ENCODE data around the gene NOP16. TPM values are rescaled to one million over a fixed set of nuclear protein-coding genes. Genes with fewer than 3 reads are reported as not detected.

The NOP16 gene
- total and polyA plus RNA-seq, 8 donors: 4.7 to 23.2 (median 10.2) TPM

- TF ChIP-seq CTCF (IDR thresholded peaks at IDR 0.05): no peak
- WGBS, 2 donors: 3 to 6% methylated on average over 64 to 108 of the region's 108 CpGs
- H3K27me3 ChIP-seq: no peaks in the 10 kb centered on the region
- H3K27ac ChIP-seq: no peak within 1 kb of the TSS
- H3K4me1 ChIP-seq: peaks cover 0 to 4% (median 0%) of the 10 kb centered on the region in 3 donors
- H3K36me3 ChIP-seq: no peaks in the 10 kb centered on the region
- no peak for FAIRE-seq
- H3K9me3 ChIP-seq: no peaks in the 10 kb centered on the region
- intact Hi-C loops (cut with DNase I): no loop called here
- ATAC-seq: peak in 3 of 4 donors; percentile 2 to 39 (median 7)
- peak in 5 of 6 donors; percentile 30 to 81 (median 46) for DNase-seq
- H3K4me3 ChIP-seq: peak within 1 kb of the TSS; percentile 52 to 83 (median 69)
Measured at GRCh38 chr5:176365351-176366231, 22.8 kb downstream of the NOP16 start, which contains the start of gene ARL10. Gene ARL10, plus strand, starts transcription at chr5:176365487. Its CDS starts 77 bp downstream, at chr5:176365564.

GRCh38 chr5:176364765-176365350 lies 23.5 kb downstream of the NOP16 start:
- no peak for ATAC-seq
- no peak for DNase-seq
- no peak overlapping the region for H3K27ac ChIP-seq
- no peaks in the 10 kb centered on the region for H3K9me3 ChIP-seq
- H3K4me1 ChIP-seq: peaks cover 0 to 7% (median 0%) of the 10 kb centered on the region in 3 donors
- H3K4me3 ChIP-seq: peak overlapping the region; percentile 52 to 83 (median 69)
- 27 to 31% methylated on average over 28 of the region's 28 CpGs for WGBS, 2 donors
- intact Hi-C loops (cut with DNase I): no loop called here
- TF ChIP-seq CTCF (IDR thresholded peaks at IDR 0.05): no peak
- FAIRE-seq: no peak
- no peaks in the 10 kb centered on the region for H3K27me3 ChIP-seq
- no peaks in the 10 kb centered on the region for H3K36me3 ChIP-seq

GRCh38 chr5:176362233-176362490 lies 26.2 kb downstream of the NOP16 start:
- Histone ChIP-seq H3K4me1 (peaks cover 0 to 7% (median 4%) of the 10 kb centered on the region in 3 donors), H3K27me3 (no peaks in the 10 kb centered on the region), H3K27ac (peak overlapping the region in 2 of 4 donors; percentile 33 to 81), H3K4me3 (peak overlapping the region in 3 of 4 donors; percentile 67 to 97 (median 79)), H3K36me3 (no peaks in the 10 kb centered on the region), H3K9me3 (no peaks in the 10 kb centered on the region)
- intact Hi-C loops (cut with DNase I): no loop called here
- no peak for DNase-seq
- no peak for ATAC-seq
- WGBS, 2 donors: 73 to 75% methylated on average over 8 of the region's 8 CpGs
- FAIRE-seq: no peak
- no peak for TF ChIP-seq CTCF (IDR thresholded peaks at IDR 0.05)

GRCh38 chr5:176361437-176362232 lies 26.8 kb downstream of the NOP16 start, which contains the start of gene KIAA1191:
Gene KIAA1191, minus strand, starts transcription at chr5:176361764. Its CDS starts 2,256 bp downstream, at chr5:176359508.
- 1 to 2% methylated on average over 49 to 56 of the region's 56 CpGs for WGBS, 2 donors

More at GRCh38 chr5:176361437-176362232, 26.8 kb downstream of the NOP16 start, which contains the start of gene KIAA1191:
- no peaks in the 10 kb centered on the region for H3K36me3 ChIP-seq
- H3K27me3 ChIP-seq: no peaks in the 10 kb centered on the region
- H3K4me3 ChIP-seq: peak within 1 kb of the TSS; percentile 67 to 97 (median 88)
- no peak for TF ChIP-seq CTCF (IDR thresholded peaks at IDR 0.05)
- intact Hi-C loops (cut with DNase I): no loop called here
- DNase-seq (peak; percentile 90 to 98 (median 93)), ATAC-seq (peak; percentile 97 to 99 (median 98)), FAIRE-seq (no peak)
- H3K9me3 ChIP-seq: no peaks in the 10 kb centered on the region
- H3K27ac ChIP-seq: peak within 1 kb of the TSS; percentile 51 to 81 (median 68)
- peaks cover 0 to 7% (median 4%) of the 10 kb centered on the region in 3 donors for H3K4me1 ChIP-seq
